Measurements from ENCODE around the gene DLD.
"Not testable (repeated sequence)": the region's sequence is repeated elsewhere in the genome, so short reads cannot be mapped to it uniquely, and the experiment has no call there.

The DLD gene

GRCh38 chr7:107874605-107875446, 16.2 kb upstream of the DLD start:
- DNase-seq (ENCODE audit: low read depth in 2 of 3, low spot score in 2 of 3): no peak

- no peak for DNase-seq (ENCODE audit: low read depth in 2 of 3, low spot score in 2 of 3)
Measured at GRCh38 chr7:107876916-107877315, 14.1 kb upstream of the DLD start.

GRCh38 chr7:107877731-107878382, 13.1 kb upstream of the DLD start:
- no peak for DNase-seq (ENCODE audit: low read depth in 2 of 3, low spot score in 2 of 3)

GRCh38 chr7:107878636-107879035, 12.3 kb upstream of the DLD start:
- DNase-seq (ENCODE audit: low read depth in 2 of 3, low spot score in 2 of 3): no peak

- no peak for DNase-seq (ENCODE audit: low read depth in 2 of 3, low spot score in 2 of 3)
Measured at GRCh38 chr7:107879400-107880035, 11.5 kb upstream of the DLD start.

- DNase-seq (ENCODE audit: low read depth in 2 of 3, low spot score in 2 of 3): no peak
Measured at GRCh38 chr7:107882766-107883165, 8.2 kb upstream of the DLD start.

- no peak for DNase-seq (ENCODE audit: low read depth in 2 of 3, low spot score in 2 of 3)
Measured at GRCh38 chr7:107884066-107884818, 6.7 kb upstream of the DLD start.

- not testable (repeated sequence) for DNase-seq (ENCODE audit: low read depth in 2 of 3, low spot score in 2 of 3)
Measured at GRCh38 chr7:107887827-107888226, 3.2 kb upstream of the DLD start.

GRCh38 chr7:107889992-107890391, 991 bp upstream of the DLD start:
- no peak for DNase-seq (ENCODE audit: low read depth in 2 of 3, low spot score in 2 of 3)

- DNase-seq (ENCODE audit: low read depth in 2 of 3, low spot score in 2 of 3): no peak
Measured at GRCh38 chr7:107890493-107890961, 456 bp upstream of the DLD start.

GRCh38 chr7:107891636-107892366, 818 bp downstream of the DLD start:
- DNase-seq (ENCODE audit: low read depth in 2 of 3, low spot score in 2 of 3): no peak

- DNase-seq (ENCODE audit: low read depth in 2 of 3, low spot score in 2 of 3): not testable (repeated sequence)
Measured at GRCh38 chr7:107892367-107892741, 1.4 kb downstream of the DLD start.

GRCh38 chr7:107898997-107899594, 8.1 kb downstream of the DLD start:
- no peak for DNase-seq (ENCODE audit: low read depth in 2 of 3, low spot score in 2 of 3)

- DNase-seq (ENCODE audit: low read depth in 2 of 3, low spot score in 2 of 3): no peak
Measured at GRCh38 chr7:107900496-107901015, 9.6 kb downstream of the DLD start.

GRCh38 chr7:107902381-107902780, 11.4 kb downstream of the DLD start:
- DNase-seq (ENCODE audit: low read depth in 2 of 3, low spot score in 2 of 3): no peak

- no peak for DNase-seq (ENCODE audit: low read depth in 2 of 3, low spot score in 2 of 3)
Measured at GRCh38 chr7:107907790-107908189, 16.8 kb downstream of the DLD start.

GRCh38 chr7:107909445-107909844, 18.5 kb downstream of the DLD start:
- no peak for DNase-seq (ENCODE audit: low read depth in 2 of 3, low spot score in 2 of 3)

GRCh38 chr7:107911981-107912380, 21.0 kb downstream of the DLD start:
- no peak for DNase-seq (ENCODE audit: low read depth in 2 of 3, low spot score in 2 of 3)

- no peak for DNase-seq (ENCODE audit: low read depth in 2 of 3, low spot score in 2 of 3)
Measured at GRCh38 chr7:107913851-107914250, 22.9 kb downstream of the DLD start.

- no peak for DNase-seq (ENCODE audit: low read depth in 2 of 3, low spot score in 2 of 3)
Measured at GRCh38 chr7:107914831-107915230, 23.8 kb downstream of the DLD start.

Data from activated CD8-positive, alpha-beta memory T cell treated with anti-CD3 and anti-CD28 coated beads for 48 hours (primary cell).